BE2C (cell line): ENCODE data around the gene CDC42BPA.

ENCODE experiments used
- DNase-seq: peaks from one replicate; pipeline ENCODE4 v3.0.0-alpha.2; 2020
- H3K27me3 ChIP-seq: fragments of 250-450 bp; sonication (Bioruptor Pico); 2 replicates; pipeline ENCODE4 v1.5.1; 2020; ENCODE audit warnings: mild to moderate bottlenecking
- H3K36me3 ChIP-seq: fragments of 250-450 bp; sonication (Bioruptor Pico); 2 replicates; pipeline ENCODE4 v1.5.1; 2020; ENCODE audit warnings: mild to moderate bottlenecking
- H3K4me1 ChIP-seq: fragments of 250-450 bp; sonication (Bioruptor Pico); 2 replicates; pipeline ENCODE4 v1.5.1; 2020
- H3K4me3 ChIP-seq: 2 replicates; pipeline ENCODE4 v1.5.1; 2011; ENCODE audit warnings: low read depth, low read length
- H3K9me3 ChIP-seq: fragments of 250-450 bp; sonication (Bioruptor Pico); 2 replicates; pipeline ENCODE4 v1.5.1; 2020
- TF ChIP-seq, protein P1 (sequence below): IDR thresholded peaks from 2 replicates; pipeline ENCODE4 v1.5.1; 2012; ENCODE audit warnings: mild to moderate bottlenecking, low read depth, low read length

The CDC42BPA gene

DNA sequence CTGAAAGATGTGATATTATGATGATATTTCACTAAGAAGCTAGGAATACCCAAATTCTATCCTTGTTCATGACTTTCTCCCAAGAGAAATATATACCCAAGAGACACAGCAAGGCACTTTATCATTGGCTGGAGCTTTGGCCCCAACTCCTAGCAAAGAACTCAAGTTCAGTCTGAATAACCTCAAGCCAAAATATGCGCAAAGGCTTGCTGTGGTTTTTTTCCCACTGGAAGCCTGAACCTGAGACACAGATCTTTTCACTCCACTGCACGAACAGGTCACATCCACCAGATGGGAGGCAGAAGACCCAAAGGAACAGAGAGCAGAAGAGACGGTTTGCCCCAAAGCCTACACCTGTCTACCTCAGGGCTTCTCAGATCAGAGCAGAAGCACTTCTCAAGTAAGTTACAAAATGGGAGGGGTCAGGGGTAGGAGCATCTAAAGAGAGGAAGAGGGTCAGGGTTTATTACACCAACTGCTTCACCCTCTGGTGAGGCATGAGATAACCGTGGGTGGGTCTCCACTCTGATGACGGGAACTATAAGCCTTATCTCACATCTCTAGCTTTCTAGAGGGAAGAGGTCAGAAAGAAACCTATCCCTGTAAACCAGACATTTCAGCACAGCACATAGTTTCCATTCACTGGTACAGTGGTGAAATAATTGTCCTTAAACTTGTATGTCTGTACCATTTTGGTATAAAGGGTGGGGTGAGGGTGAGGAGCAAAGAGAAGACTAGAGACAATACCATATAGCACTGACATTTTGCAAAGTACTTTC, 17.1 kb upstream of the CDC42BPA start:
- TF ChIP-seq, protein P1, sequence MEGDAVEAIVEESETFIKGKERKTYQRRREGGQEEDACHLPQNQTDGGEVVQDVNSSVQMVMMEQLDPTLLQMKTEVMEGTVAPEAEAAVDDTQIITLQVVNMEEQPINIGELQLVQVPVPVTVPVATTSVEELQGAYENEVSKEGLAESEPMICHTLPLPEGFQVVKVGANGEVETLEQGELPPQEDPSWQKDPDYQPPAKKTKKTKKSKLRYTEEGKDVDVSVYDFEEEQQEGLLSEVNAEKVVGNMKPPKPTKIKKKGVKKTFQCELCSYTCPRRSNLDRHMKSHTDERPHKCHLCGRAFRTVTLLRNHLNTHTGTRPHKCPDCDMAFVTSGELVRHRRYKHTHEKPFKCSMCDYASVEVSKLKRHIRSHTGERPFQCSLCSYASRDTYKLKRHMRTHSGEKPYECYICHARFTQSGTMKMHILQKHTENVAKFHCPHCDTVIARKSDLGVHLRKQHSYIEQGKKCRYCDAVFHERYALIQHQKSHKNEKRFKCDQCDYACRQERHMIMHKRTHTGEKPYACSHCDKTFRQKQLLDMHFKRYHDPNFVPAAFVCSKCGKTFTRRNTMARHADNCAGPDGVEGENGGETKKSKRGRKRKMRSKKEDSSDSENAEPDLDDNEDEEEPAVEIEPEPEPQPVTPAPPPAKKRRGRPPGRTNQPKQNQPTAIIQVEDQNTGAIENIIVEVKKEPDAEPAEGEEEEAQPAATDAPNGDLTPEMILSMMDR = no peak
- DNase-seq = no peak
- H3K36me3 ChIP-seq = no peaks in the 10 kb centered on the region
- H3K4me1 ChIP-seq = peaks cover 8% of the 10 kb centered on the region
- H3K27me3 ChIP-seq = no peaks in the 10 kb centered on the region
- no peaks in the 10 kb centered on the region for H3K9me3 ChIP-seq
- no peak overlapping the region for H3K4me3 ChIP-seq

DNA sequence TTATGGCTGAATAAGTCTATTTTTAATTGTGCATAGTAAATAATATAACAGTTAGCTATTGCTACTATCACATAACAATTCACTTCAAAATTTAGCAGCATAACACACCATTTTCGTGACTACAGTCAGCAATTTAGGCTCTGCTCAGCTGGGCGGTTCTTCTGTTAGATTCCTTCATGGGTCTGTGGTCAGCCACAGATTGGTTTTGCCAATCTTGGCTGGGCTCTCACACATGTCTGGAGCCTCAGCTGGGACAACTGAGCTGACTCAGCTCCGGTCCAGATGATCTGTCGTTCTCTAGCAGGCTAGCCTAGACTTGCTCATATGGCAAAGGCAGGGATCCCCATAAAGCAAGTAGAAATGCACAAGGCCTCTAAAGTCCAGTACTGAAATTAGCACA, 15.1 kb upstream of the CDC42BPA start:
- Histone ChIP-seq H3K27me3 (no peaks in the 10 kb centered on the region), H3K9me3 (no peaks in the 10 kb centered on the region), H3K36me3 (no peaks in the 10 kb centered on the region), H3K4me3 (no peak overlapping the region), H3K4me1 (peaks cover 8% of the 10 kb centered on the region)
- TF ChIP-seq, protein P1 = no peak
- DNase-seq = no peak

DNA sequence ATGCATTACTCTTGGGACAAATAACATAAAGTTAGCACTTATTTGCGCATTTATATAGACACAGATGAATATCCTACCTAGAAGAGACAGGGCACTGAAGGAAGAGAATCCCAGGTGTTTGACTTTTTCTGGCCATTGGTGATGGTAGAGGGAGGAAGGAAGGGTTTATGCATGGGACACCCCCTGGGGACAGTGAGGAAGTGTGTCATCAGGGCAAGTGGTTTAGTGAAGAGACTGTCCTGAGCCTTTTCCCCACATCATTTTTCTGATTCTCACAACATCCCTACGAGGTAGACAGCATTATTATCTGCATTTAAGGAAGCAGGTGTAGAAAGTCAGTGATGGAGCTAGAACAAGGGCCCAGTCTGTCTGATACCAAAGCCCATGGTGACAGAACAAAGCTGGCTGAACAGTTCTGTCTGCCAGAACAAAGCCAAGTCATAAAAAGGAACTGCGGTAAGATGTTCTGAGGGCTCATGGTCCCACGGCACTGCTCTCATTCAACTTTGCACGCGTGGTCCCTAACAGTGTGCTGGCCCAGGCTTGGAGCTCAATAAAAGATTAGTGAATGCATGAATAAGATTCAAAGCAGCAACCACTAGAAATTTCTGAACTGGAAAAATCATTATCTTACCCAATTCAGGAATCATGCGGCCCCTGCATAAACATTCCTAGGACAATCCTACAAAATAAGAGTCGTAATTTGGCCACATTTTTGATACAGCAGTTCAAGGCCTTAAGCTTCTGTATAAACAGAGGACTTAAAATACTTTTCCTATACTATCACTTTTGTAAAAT, 12.2 kb upstream of the CDC42BPA start:
- Histone ChIP-seq H3K36me3 (no peaks in the 10 kb centered on the region), H3K4me3 (no peak overlapping the region), H3K27me3 (no peaks in the 10 kb centered on the region), H3K4me1 (peaks cover 3% of the 10 kb centered on the region), H3K9me3 (no peaks in the 10 kb centered on the region)
- TF ChIP-seq, protein P1 = no peak
- DNase-seq = no peak

DNA sequence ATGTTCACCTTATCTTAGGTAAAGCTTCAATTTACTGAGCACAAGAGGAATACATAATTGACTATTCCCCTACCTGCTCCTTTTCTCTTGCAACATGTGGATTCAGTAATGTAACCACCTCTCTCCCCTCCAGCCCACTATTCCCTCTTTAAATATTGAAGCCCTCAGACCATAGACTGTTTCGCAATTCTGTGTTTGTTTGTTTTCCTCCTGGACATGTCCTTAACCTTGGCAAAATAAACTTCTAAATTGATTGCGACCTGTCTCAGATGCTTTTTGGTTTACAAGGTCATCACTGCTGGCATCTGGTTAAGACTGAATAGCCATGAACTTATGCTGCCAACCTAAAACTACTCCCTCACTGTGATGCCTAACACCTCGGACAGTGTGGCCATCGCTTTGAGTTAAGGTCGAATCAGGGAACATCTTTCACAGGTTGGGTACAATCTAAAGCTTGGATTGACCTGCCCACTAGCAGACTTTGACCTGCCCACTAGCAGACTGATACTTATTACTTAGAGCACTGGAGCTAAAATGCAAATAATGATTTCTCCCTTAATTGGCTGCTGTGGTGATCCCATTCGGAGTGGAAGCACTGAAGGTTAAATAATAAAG, 10.2 kb upstream of the CDC42BPA start:
- Histone ChIP-seq H3K36me3 (no peaks in the 10 kb centered on the region), H3K4me1 (no peaks in the 10 kb centered on the region), H3K4me3 (no peak overlapping the region), H3K27me3 (no peaks in the 10 kb centered on the region), H3K9me3 (no peaks in the 10 kb centered on the region)
- no peak for DNase-seq
- TF ChIP-seq, protein P1 = no peak

GRCh38 chr1:227325156-227325555, 6.9 kb upstream of the CDC42BPA start:
- Histone ChIP-seq H3K9me3 (no peaks in the 10 kb centered on the region), H3K36me3 (no peaks in the 10 kb centered on the region), H3K4me1 (no peaks in the 10 kb centered on the region), H3K27me3 (no peaks in the 10 kb centered on the region), H3K4me3 (no peak overlapping the region)
- DNase-seq = no peak
- TF ChIP-seq, protein P1 = no peak

DNA sequence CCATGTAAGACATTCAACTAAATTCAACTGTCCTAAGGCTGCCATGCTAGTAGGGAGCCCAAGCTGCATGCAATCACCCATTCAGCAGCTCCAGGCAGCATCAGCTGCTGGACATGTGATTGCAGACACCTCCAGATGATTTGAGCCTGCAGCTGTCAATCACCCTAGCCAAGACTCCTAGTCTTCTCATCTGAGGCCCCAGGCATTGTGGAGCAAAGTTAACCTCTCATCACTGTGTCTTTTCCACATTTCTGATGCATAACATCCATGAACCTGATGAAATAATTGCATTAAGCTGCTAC, 5.6 kb upstream of the CDC42BPA start:
- Histone ChIP-seq H3K9me3 (no peaks in the 10 kb centered on the region), H3K36me3 (no peaks in the 10 kb centered on the region), H3K4me1 (peaks cover 3% of the 10 kb centered on the region; the same call in 1 of the 2 replicates), H3K4me3 (no peak overlapping the region), H3K27me3 (no peaks in the 10 kb centered on the region)
- no peak for DNase-seq
- TF ChIP-seq, protein P1 = no peak
